GM10847 (cell line): Measurements from ENCODE around the gene HNRNPH2.
A peak's percentile ranks its signal among the peaks of the same experiment; 100 is the strongest.

Experiments
- POLR2A ChIP-seq: IDR thresholded peaks from 2 replicates; pipeline ENCODE4 v1.6.1; 2011; ENCODE audit not compliant: insufficient read length; ENCODE audit errors: extremely low read depth

Gene HNRNPH2

DNA sequence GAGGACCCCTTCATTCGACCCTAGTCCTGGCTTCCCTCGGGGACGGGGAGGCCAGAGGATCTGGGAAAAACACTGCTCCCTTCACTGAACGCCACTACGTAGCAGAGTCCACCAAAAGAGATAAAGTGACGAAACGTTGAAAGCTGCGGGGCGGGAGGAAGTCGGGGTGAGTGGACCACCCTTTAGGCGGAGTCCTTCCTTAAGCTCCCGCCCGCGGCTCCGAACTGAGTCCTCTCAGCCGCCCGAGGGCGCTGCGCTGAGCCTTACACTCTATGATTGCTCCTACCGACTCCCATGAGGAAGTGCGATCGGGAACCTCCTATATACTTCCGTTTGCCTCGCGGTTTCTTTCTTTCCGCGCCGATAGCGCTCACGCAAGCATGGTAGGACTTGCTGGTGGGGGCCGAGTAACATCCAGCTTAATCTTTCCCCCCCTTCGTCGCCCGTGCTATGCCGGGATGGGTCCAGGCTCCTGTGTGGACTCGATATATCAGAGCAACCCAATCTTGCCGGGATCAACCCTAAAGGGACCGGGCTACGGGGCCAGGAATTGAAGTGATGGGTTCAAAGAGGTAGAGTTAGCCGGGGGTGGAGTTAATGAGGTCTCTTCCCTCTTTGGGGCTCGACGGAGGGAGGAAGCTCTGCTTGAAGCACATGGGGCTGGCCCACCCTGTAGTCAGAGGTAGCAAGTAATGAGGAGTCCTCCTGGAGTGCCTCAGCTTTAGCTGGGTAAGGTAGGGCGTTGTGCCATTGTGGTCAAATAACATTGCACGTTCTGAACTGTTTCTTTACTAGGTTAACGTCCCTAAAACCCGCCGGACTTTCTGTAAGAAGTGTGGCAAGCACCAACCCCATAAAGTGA, 17.1 kb upstream of the HNRNPH2 start, which contains the start of gene RPL36A:
Gene RPL36A, plus strand, starts transcription at position 348 of the 862 bp plus-strand sequence. Its CDS starts 33 bp downstream, at position 381.
- peak; percentile 89 for TF ChIP-seq POLR2A

- no peak for TF ChIP-seq POLR2A
Measured at GRCh38 chrX:101391831-101392230, 16.2 kb upstream of the HNRNPH2 start.

GRCh38 chrX:101393530-101394305, 14.3 kb upstream of the HNRNPH2 start:
- no peak for TF ChIP-seq POLR2A

- TF ChIP-seq POLR2A, result no peak
Measured at GRCh38 chrX:101394372-101394771, 13.7 kb upstream of the HNRNPH2 start.

GRCh38 chrX:101395789-101396188, 12.2 kb upstream of the HNRNPH2 start:
- TF ChIP-seq POLR2A, result no peak

- TF ChIP-seq POLR2A, result no peak
Measured at GRCh38 chrX:101397779-101398178, 10.2 kb upstream of the HNRNPH2 start.

DNA sequence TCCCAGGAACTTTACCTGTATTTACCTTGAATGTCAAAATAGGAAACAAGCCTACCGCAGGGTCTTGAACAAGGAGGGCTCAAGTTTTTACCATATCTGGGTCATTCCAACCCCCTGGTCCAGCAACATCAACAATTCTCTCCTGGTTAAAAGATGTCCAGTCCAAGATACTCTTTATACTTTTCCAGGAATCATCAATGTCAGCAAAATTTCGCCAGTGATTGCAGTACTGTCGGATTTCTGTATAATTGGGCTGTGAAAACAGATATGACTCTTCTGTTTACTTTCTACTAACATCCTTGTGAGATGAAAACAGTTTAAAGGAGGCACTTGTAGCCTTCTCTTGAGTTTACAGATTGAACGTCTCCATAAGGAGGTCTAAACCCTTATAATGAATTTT, 9.3 kb upstream of the HNRNPH2 start:
- no peak for TF ChIP-seq POLR2A

DNA sequence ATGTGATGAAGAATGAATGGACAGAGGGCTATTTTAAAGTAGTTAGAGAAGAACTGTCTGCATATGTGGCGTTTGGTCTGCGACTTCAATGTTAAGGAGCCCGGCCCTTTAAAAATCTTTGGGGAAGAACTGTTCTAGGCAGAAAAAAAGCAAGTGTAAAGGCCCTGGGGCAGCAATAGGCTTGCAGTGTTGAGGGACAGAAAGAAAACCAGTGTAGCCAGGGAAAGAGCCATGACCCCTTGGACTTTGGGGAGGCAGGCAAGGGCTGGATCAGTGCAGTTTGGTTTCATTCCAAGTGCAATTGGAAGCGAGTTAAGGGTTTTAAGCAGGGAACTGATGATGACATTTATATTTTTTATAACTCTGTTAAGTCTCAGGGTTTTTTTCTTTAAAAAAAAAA, 8.2 kb upstream of the HNRNPH2 start:
- no peak for TF ChIP-seq POLR2A

DNA sequence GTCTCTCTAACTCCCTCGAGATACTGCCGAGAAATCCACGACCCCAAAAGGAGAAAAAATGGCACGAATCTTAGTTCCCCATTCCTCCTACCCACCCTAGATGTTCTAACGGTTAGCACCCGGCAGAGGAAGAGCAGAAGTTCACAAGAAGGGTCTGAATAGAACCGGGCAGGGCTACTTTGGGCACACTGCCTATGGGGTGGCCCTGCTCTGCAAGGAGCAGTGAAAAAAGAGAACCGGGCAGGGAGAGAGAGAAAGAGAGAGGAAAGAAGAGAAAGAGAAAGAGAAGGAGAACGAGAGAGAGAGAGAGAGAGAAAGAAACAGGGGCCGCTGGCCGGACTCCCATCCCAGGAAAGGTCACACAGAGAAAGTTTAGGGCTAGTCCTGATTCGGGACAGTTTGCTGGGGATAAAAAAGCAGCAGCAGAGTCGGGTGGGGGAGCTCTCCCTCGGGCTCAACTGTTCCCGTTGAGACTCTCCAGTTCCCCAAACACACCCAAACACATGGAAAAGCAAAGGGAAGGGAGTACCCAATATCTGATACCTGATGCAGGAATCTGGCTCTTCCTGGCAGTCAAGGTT, 765 bp upstream of the HNRNPH2 start:
- no peak for TF ChIP-seq POLR2A

- no peak for TF ChIP-seq POLR2A
Measured at GRCh38 chrX:101408532-101408841, 465 bp downstream of the HNRNPH2 start.

GRCh38 chrX:101409043-101409442, 1.0 kb downstream of the HNRNPH2 start:
- TF ChIP-seq POLR2A, result no peak

DNA sequence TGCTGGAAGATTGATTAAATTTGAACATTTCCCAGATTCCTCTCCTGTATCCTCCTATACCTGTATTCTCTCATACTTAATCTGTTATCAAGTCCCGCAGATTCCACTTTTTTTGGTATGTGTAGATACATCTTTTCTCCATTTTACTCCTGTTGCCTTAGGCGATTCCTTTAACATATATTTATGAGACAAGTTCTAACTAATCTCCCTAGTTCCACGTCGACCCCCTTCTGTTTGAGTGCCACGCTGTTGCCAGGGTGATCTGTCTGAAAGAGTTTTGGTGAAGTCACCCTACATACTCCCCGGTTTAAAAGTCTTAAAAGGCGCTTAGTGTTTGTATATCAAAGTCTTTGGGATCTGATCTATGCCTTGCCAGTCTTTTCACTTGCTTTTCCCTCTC, 2.4 kb downstream of the HNRNPH2 start:
- TF ChIP-seq POLR2A, result no peak

GRCh38 chrX:101411984-101412383, 4.0 kb downstream of the HNRNPH2 start:
- no peak for TF ChIP-seq POLR2A

DNA sequence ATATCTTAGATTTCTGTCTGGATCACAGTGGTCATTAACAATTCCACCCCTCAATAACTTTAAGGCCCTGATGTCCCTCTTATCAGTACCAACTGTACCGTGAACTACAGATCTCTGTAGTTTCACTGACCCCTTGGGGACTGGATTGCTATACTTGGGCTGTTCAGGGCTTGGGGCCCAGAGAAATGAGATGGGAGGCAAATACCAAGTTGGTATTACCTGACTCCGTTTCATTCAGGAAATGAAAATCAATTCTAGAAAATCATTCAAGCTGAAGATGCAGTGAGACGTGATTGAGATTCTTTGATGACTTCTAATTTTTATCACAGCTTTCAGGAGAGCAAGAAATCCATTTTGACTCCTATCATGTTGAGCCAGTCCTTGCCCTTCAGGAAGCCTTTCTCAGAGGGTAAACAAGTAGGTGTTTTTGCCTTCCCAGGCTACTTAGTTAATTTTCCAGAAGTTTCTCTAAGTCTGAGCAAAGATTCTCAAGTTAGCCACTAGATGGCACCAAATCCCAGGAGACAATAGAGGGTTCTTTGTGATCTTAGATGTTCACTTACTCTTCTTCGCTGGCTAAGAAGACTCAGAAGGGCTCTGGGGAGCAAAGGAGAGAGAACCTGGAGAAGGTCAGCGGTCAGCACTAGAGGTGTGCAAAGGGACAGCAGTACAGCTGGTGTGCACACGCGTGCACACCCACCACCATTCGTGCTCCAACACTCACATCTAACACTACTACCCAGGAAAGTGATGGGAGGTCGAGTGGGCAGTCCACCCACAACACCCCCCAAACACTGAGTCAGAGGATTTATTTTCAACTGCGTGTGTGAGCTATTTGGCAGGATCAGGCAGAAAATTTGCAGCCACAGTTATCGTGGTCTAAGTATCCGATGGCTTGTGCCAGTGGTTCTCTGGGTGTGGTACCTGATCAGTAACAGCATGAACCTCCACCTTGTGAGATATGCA, 7.4 kb downstream of the HNRNPH2 start:
- TF ChIP-seq POLR2A, result no peak

- no peak for TF ChIP-seq POLR2A
Measured at GRCh38 chrX:101416691-101417090, 8.7 kb downstream of the HNRNPH2 start.
